Neural crest cell (in vitro differentiated cells): ENCODE results near the gene FBLN2. TPM values are rescaled to one million over a fixed set of nuclear protein-coding genes. Genes with fewer than 3 reads are reported as not detected.
A peak's percentile ranks its signal among the peaks of the same experiment; 100 is the strongest.
"Not testable (repeated sequence)": the region's sequence is repeated elsewhere in the genome, so short reads cannot be mapped to it uniquely, and the experiment has no call there.

ENCODE experiments used
- DNase-seq: peaks from one replicate; pipeline ENCODE4 v3.0.0; 2021; ENCODE audit warnings: low read depth, mixed read lengths, low spot score
- H3K27ac Mint-ChIP-seq: one replicate; pipeline ENCODE4 v1.8.0; 2021; ENCODE audit warnings: mild to moderate bottlenecking, mixed read lengths; ENCODE audit not compliant: unreplicated experiment
- H3K27me3 Mint-ChIP-seq: 2 replicates; pipeline ENCODE4 v1.8.0; 2021; ENCODE audit warnings: low read depth, mild to moderate bottlenecking, mixed read lengths
- H3K36me3 Mint-ChIP-seq: 2 replicates; pipeline ENCODE4 v1.8.0; 2021; ENCODE audit warnings: low read depth, mild to moderate bottlenecking, mixed read lengths
- H3K4me1 Mint-ChIP-seq: 2 replicates; pipeline ENCODE4 v1.8.0; 2021; ENCODE audit warnings: mixed read lengths
- H3K4me3 Mint-ChIP-seq: one replicate; pipeline ENCODE4 v1.8.0; 2021; ENCODE audit warnings: mild to moderate bottlenecking, mixed read lengths
- H3K9me3 Mint-ChIP-seq: 2 replicates; pipeline ENCODE4 v1.8.0; 2021; ENCODE audit warnings: mixed read lengths
- CTCF ChIP-seq: fragments of 200-600 bp; sonication (generic); conservative IDR thresholded peaks from 2 replicates; pipeline ENCODE4 v1.5.0; 2021; ENCODE audit warnings: antibody characterized with exemption, mild to moderate bottlenecking
- total RNA-seq: library from RNA; stranded (reverse); gene quantifications from 2 replicates; pipeline ENCODE4 v1.2.1, GENCODE V29; 2021

Gene FBLN2
- total RNA-seq, 1 donor from 2014 or later = 6.3 TPM

- no peaks in the 10 kb centered on the region for H3K9me3 Mint-ChIP-seq
- H3K36me3 Mint-ChIP-seq = no peaks in the 10 kb centered on the region
- TF ChIP-seq CTCF = no peak
- H3K4me1 Mint-ChIP-seq = peaks cover 22% of the 10 kb centered on the region
- no peaks in the 10 kb centered on the region for H3K27me3 Mint-ChIP-seq
- no peak for DNase-seq
- no peak overlapping the region for H3K27ac Mint-ChIP-seq
- no peak overlapping the region for H3K4me3 Mint-ChIP-seq
These were observed 11.0 kb downstream of the FBLN2 start for GRCh38 chr3:13559764-13560525.

GRCh38 chr3:13561376-13561775 is 12.5 kb downstream of the FBLN2 start:
- H3K4me1 Mint-ChIP-seq = peaks cover 16% of the 10 kb centered on the region
- no peak for TF ChIP-seq CTCF
- H3K36me3 Mint-ChIP-seq = no peaks in the 10 kb centered on the region
- H3K9me3 Mint-ChIP-seq = no peaks in the 10 kb centered on the region
- DNase-seq = no peak
- H3K27me3 Mint-ChIP-seq = no peaks in the 10 kb centered on the region
- no peak overlapping the region for H3K4me3 Mint-ChIP-seq
- no peak overlapping the region for H3K27ac Mint-ChIP-seq

- no peak for DNase-seq
- no peak for TF ChIP-seq CTCF
- Mint-ChIP-seq H3K4me1 (peaks cover 10% of the 10 kb centered on the region), H3K4me3 (no peak overlapping the region), H3K27ac (no peak overlapping the region), H3K27me3 (no peaks in the 10 kb centered on the region), H3K9me3 (no peaks in the 10 kb centered on the region), H3K36me3 (no peaks in the 10 kb centered on the region)
These were observed 13.0 kb downstream of the FBLN2 start for GRCh38 chr3:13561967-13562366.

GRCh38 chr3:13562421-13562820 is 13.5 kb downstream of the FBLN2 start:
- H3K36me3 Mint-ChIP-seq, H3K4me1 Mint-ChIP-seq, DNase-seq, H3K4me3 Mint-ChIP-seq, H3K27me3 Mint-ChIP-seq, H3K27ac Mint-ChIP-seq, H3K9me3 Mint-ChIP-seq: not testable (repeated sequence)

GRCh38 chr3:13563321-13563720 is 14.4 kb downstream of the FBLN2 start:
- no peak for DNase-seq
- H3K9me3 Mint-ChIP-seq = no peaks in the 10 kb centered on the region
- no peak overlapping the region for H3K4me3 Mint-ChIP-seq
- H3K36me3 Mint-ChIP-seq = no peaks in the 10 kb centered on the region
- no peak for TF ChIP-seq CTCF
- no peaks in the 10 kb centered on the region for H3K27me3 Mint-ChIP-seq
- peaks cover under 1% of the 10 kb centered on the region for H3K4me1 Mint-ChIP-seq
- peak overlapping the region; percentile 11 for H3K27ac Mint-ChIP-seq

GRCh38 chr3:13563911-13564310 is 15.0 kb downstream of the FBLN2 start:
- Mint-ChIP-seq H3K36me3 (no peaks in the 10 kb centered on the region), H3K27ac (peak overlapping the region; percentile 11), H3K4me3 (no peak overlapping the region), H3K4me1 (no peaks in the 10 kb centered on the region), H3K9me3 (no peaks in the 10 kb centered on the region), H3K27me3 (no peaks in the 10 kb centered on the region)
- DNase-seq = no peak
- TF ChIP-seq CTCF = no peak
